Measurements from ENCODE around the gene GCHFR. TPM values are rescaled to one million over a fixed set of nuclear protein-coding genes. Genes with fewer than 3 reads are reported as not detected.

The GCHFR gene
- total RNA-seq, 1 donor from 2014 or later = 2.8 TPM

GRCh38 chr15:40808861-40809450 lies 45.1 kb downstream of the GCHFR start:
- Histone ChIP-seq H3F3A (ENCODE audit: low read depth) (peaks cover 9% of the 10 kb centered on the region), H3K9ac (no peak overlapping the region), H2AFZ (replicated peaks) (no peak overlapping the region), H3K4me1 (peaks cover 5% of the 10 kb centered on the region), H3K27ac (no peak overlapping the region), H3K79me2 (ENCODE audit: low read depth) (peaks cover 22% of the 10 kb centered on the region), H3K4me3 (no peak overlapping the region), H3K27me3 (no peaks in the 10 kb centered on the region), H4K20me1 (ENCODE audit: low read depth) (no peaks in the 10 kb centered on the region), H3K36me3 (no peaks in the 10 kb centered on the region), H3K4me2 (no peak overlapping the region), H3K9me3 (ENCODE audit: low read depth) (no peaks in the 10 kb centered on the region)
- DNase-seq (ENCODE audit: low spot score) = no peak
- TF ChIP-seq CTCF (IDR thresholded peaks at IDR 0.05) = no peak
- no peak for TF ChIP-seq EZH2 (IDR thresholded peaks at IDR 0.05)
- no peak for TF ChIP-seq EZH2phosphoT487 (IDR thresholded peaks at IDR 0.05)
- Mint-ChIP-seq H3K4me3 (peak overlapping the region; percentile 14), H3K36me3 (no peaks in the 10 kb centered on the region), H3K9me3 (no peaks in the 10 kb centered on the region), H3K4me1 (peaks cover 21% of the 10 kb centered on the region), H3K27me3 (ENCODE audit: insufficient read depth, low read depth) (peaks cover 2% of the 10 kb centered on the region), H3K27ac (peak overlapping the region; percentile 14)

GRCh38 chr15:40812721-40813425 lies 49.0 kb downstream of the GCHFR start:
- H3K36me3 ChIP-seq = no peaks in the 10 kb centered on the region
- H3K27me3 ChIP-seq = no peaks in the 10 kb centered on the region
- H3K4me1 Mint-ChIP-seq = peaks cover 8% of the 10 kb centered on the region
- H3K4me2 ChIP-seq = no peak overlapping the region
- H3K4me1 ChIP-seq = no peaks in the 10 kb centered on the region
- H2AFZ ChIP-seq (replicated peaks) = no peak overlapping the region
- H3K27ac ChIP-seq = no peak overlapping the region
- TF ChIP-seq CTCF (IDR thresholded peaks at IDR 0.05) = no peak
- TF ChIP-seq EZH2 (IDR thresholded peaks at IDR 0.05) = no peak
- TF ChIP-seq EZH2phosphoT487 (IDR thresholded peaks at IDR 0.05) = no peak
- no peaks in the 10 kb centered on the region for H4K20me1 ChIP-seq (ENCODE audit: low read depth)
- no peaks in the 10 kb centered on the region for H3K79me2 ChIP-seq (ENCODE audit: low read depth)
- DNase-seq (ENCODE audit: low spot score) = no peak
- H3K4me3 Mint-ChIP-seq = no peak overlapping the region
- H3K9me3 Mint-ChIP-seq = no peaks in the 10 kb centered on the region
- H3F3A ChIP-seq (ENCODE audit: low read depth) = no peaks in the 10 kb centered on the region
- H3K36me3 Mint-ChIP-seq = peaks cover 4% of the 10 kb centered on the region
- H3K27ac Mint-ChIP-seq = peak overlapping the region; percentile 29
- no peak overlapping the region for H3K4me3 ChIP-seq
- H3K9me3 ChIP-seq (ENCODE audit: low read depth) = no peaks in the 10 kb centered on the region
- H3K9ac ChIP-seq = no peak overlapping the region
- peaks cover 4% of the 10 kb centered on the region for H3K27me3 Mint-ChIP-seq (ENCODE audit: insufficient read depth, low read depth)

GRCh38 chr15:40815042-40815698 lies 51.3 kb downstream of the GCHFR start:
- Histone ChIP-seq H3K79me2 (ENCODE audit: low read depth) (no peaks in the 10 kb centered on the region), H3K4me1 (no peaks in the 10 kb centered on the region), H3K27ac (no peak overlapping the region), H3K4me2 (no peak overlapping the region), H3F3A (ENCODE audit: low read depth) (no peaks in the 10 kb centered on the region), H2AFZ (replicated peaks) (no peak overlapping the region), H4K20me1 (ENCODE audit: low read depth) (no peaks in the 10 kb centered on the region), H3K9me3 (ENCODE audit: low read depth) (no peaks in the 10 kb centered on the region), H3K9ac (no peak overlapping the region), H3K27me3 (no peaks in the 10 kb centered on the region), H3K36me3 (no peaks in the 10 kb centered on the region), H3K4me3 (no peak overlapping the region)
- Mint-ChIP-seq H3K36me3 (peaks cover 4% of the 10 kb centered on the region), H3K27me3 (ENCODE audit: insufficient read depth, low read depth) (peaks cover 4% of the 10 kb centered on the region), H3K9me3 (no peaks in the 10 kb centered on the region), H3K27ac (no peak overlapping the region), H3K4me3 (no peak overlapping the region), H3K4me1 (no peaks in the 10 kb centered on the region)
- TF ChIP-seq CTCF (IDR thresholded peaks at IDR 0.05) (no peak), EZH2 (IDR thresholded peaks at IDR 0.05) (no peak), EZH2phosphoT487 (IDR thresholded peaks at IDR 0.05) (no peak)
- DNase-seq (ENCODE audit: low spot score) = no peak

Small RNAs within 50 kb of the gene (small RNA-seq; reads per million reads assigned to genes)
- gene SUMO2P15 = not detected

Other genes starting within 250 kb of the GCHFR start
- gene CCDC32, start 199.0 kb upstream of the GCHFR start, total RNA-seq (ENCODE audit: low replicate concordance) = 17.3 and 22.4 TPM in 2 replicates
- gene RPUSD2, start 194.8 kb upstream of the GCHFR start, total RNA-seq (ENCODE audit: low replicate concordance) = 5.0 and 13.7 TPM in 2 replicates
- 71.7 and 125 TPM in 2 replicates for gene KNL1, start 169.8 kb upstream of the GCHFR start, total RNA-seq (ENCODE audit: low replicate concordance)
- 27.2 and 48.1 TPM in 2 replicates for gene RAD51, start 68.9 kb upstream of the GCHFR start, total RNA-seq (ENCODE audit: low replicate concordance)
- 13.2 and 16.3 TPM in 2 replicates for gene RMDN3, start 8.8 kb upstream of the GCHFR start, total RNA-seq (ENCODE audit: low replicate concordance)
- not detected in 2 replicates for gene C15orf62, start 5.9 kb downstream of the GCHFR start, total RNA-seq (ENCODE audit: low replicate concordance)
- gene ZFYVE19, start 43.0 kb downstream of the GCHFR start, total RNA-seq (ENCODE audit: low replicate concordance) = 19.3 and 20.2 TPM in 2 replicates
- 23.3 and 49.3 TPM in 2 replicates for gene DNAJC17, start 43.4 kb downstream of the GCHFR start, total RNA-seq (ENCODE audit: low replicate concordance)
- gene PPP1R14D, start 64.6 kb downstream of the GCHFR start, total RNA-seq (ENCODE audit: low replicate concordance) = not detected in 2 replicates
- gene SPINT1, start 80.0 kb downstream of the GCHFR start, total RNA-seq (ENCODE audit: low replicate concordance) = 12.0 and 13.7 TPM in 2 replicates
- gene RHOV, start 110.2 kb downstream of the GCHFR start, total RNA-seq (ENCODE audit: low replicate concordance) = 1.2 TPM in 1 of 2 replicates, not detected in the other
- gene VPS18, start 130.4 kb downstream of the GCHFR start, total RNA-seq (ENCODE audit: low replicate concordance) = 8.0 and 22.2 TPM in 2 replicates
- gene DLL4, start 165.3 kb downstream of the GCHFR start, total RNA-seq (ENCODE audit: low replicate concordance) = 0.12 TPM in 1 of 2 replicates, not detected in the other
- gene CHAC1, start 189.4 kb downstream of the GCHFR start, total RNA-seq (ENCODE audit: low replicate concordance) = 2.4 and 4.8 TPM in 2 replicates